ENCODE measurements around the gene SLC16A14. TPM values are rescaled to one million over a fixed set of nuclear protein-coding genes. Genes with fewer than 3 reads are reported as not detected.

The SLC16A14 gene
- total RNA-seq, 1 donor from 2014 or later: 4.7 TPM

GRCh38 chr2:230010501-230010900 lies 58.2 kb downstream of the SLC16A14 start:
- intact Hi-C loops (cut with DNase I): no loop called here
- ATAC-seq (no peak), DNase-seq (no peak)

GRCh38 chr2:230008708-230009066 lies 60.0 kb downstream of the SLC16A14 start:
- Histone ChIP-seq H3K36me3 (no peaks in the 10 kb centered on the region), H3K9me3 (no peaks in the 10 kb centered on the region), H3K27me3 (no peaks in the 10 kb centered on the region), H3K4me1 (no peaks in the 10 kb centered on the region), H3K4me3 (peak overlapping the region; percentile 3), H3K27ac (no peak overlapping the region)
- DNase-seq (no peak), ATAC-seq (no peak)
- intact Hi-C loops (cut with DNase I): loop anchor here (10.0 kb wide), 1 partner anchor 156 kb away; no protein-coding TSS in a partner anchor
- TF ChIP-seq CTCF (IDR thresholded peaks at IDR 0.05): no peak

More at GRCh38 chr2:230010501-230010900, 58.2 kb downstream of the SLC16A14 start:
- Histone ChIP-seq H3K9me3 (no peaks in the 10 kb centered on the region), H3K4me1 (no peaks in the 10 kb centered on the region), H3K27ac (no peak overlapping the region), H3K36me3 (no peaks in the 10 kb centered on the region), H3K4me3 (no peak overlapping the region), H3K27me3 (no peaks in the 10 kb centered on the region)
- TF ChIP-seq CTCF (IDR thresholded peaks at IDR 0.05): no peak

GRCh38 chr2:230007931-230008707 lies 60.6 kb downstream of the SLC16A14 start:
- Histone ChIP-seq H3K27ac (no peak overlapping the region), H3K9me3 (no peaks in the 10 kb centered on the region), H3K27me3 (no peaks in the 10 kb centered on the region), H3K4me1 (no peaks in the 10 kb centered on the region), H3K4me3 (peak overlapping the region; percentile 3), H3K36me3 (no peaks in the 10 kb centered on the region)
- ATAC-seq: peak; percentile 85
- TF ChIP-seq CTCF (IDR thresholded peaks at IDR 0.05): peak; percentile 86
- intact Hi-C loops (cut with DNase I): loop anchor here (10.0 kb wide), 1 partner anchor 157 kb away; no protein-coding TSS in a partner anchor
- peak; percentile 80 for DNase-seq

GRCh38 chr2:230000118-230000841 lies 68.4 kb downstream of the SLC16A14 start:
- ATAC-seq (no peak), DNase-seq (no peak)
- intact Hi-C loops (cut with DNase I): loop anchor here (10.0 kb wide), 1 partner anchor 165 kb away; no protein-coding TSS in a partner anchor
- H3K4me3 ChIP-seq: no peak overlapping the region
- H3K4me1 ChIP-seq: no peaks in the 10 kb centered on the region
- TF ChIP-seq CTCF (IDR thresholded peaks at IDR 0.05): no peak
- no peaks in the 10 kb centered on the region for H3K27me3 ChIP-seq
- no peaks in the 10 kb centered on the region for H3K36me3 ChIP-seq
- H3K9me3 ChIP-seq: no peaks in the 10 kb centered on the region
- no peak overlapping the region for H3K27ac ChIP-seq

DNA sequence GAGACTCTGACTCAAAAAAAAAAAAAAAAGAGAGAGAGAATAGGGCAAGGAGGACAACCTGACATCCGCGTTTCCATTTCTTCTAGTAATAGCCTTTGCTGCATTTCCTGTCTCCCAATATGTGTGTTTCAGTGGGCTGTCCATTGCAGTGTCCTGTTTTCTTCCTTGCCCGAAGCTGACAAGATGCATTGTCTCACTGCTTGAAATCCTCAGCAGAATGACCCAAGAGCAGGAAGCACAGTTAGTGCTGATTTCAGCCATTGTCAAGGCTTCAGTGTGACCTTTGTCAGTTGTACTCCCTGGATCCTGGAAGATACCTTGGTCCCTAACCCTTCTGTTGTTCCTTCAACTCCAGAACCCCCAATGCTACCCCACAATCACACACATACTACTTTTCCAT lies 71.2 kb downstream of the SLC16A14 start:
- Histone ChIP-seq H3K9me3 (no peaks in the 10 kb centered on the region), H3K4me1 (no peaks in the 10 kb centered on the region)
- intact Hi-C loops (cut with DNase I): no loop called here

More for the DNA sequence above, 71.2 kb downstream of the SLC16A14 start:
- no peak overlapping the region for H3K27ac ChIP-seq
- H3K4me3 ChIP-seq: no peak overlapping the region
- no peak for ATAC-seq
- no peak for TF ChIP-seq CTCF (IDR thresholded peaks at IDR 0.05)
- H3K27me3 ChIP-seq: no peaks in the 10 kb centered on the region
- DNase-seq: no peak
- H3K36me3 ChIP-seq: no peaks in the 10 kb centered on the region
